Stimulated activated CD4-positive, alpha-beta T cell treated with anti-CD3 and anti-CD28 coated beads, Interleukin-4, amount 100 ng/mL, for 24 hours (primary cell): Measurements from ENCODE around the gene TLE5.
A peak's percentile ranks its signal among the peaks of the same experiment; 100 is the strongest.
"Not testable (repeated sequence)": the region's sequence is repeated elsewhere in the genome, so short reads cannot be mapped to it uniquely, and the experiment has no call there.

Source experiments
- DNase-seq: peaks from one replicate; pipeline ENCODE4 v3.0.0-alpha.2; 2020

TLE5 gene

DNA sequence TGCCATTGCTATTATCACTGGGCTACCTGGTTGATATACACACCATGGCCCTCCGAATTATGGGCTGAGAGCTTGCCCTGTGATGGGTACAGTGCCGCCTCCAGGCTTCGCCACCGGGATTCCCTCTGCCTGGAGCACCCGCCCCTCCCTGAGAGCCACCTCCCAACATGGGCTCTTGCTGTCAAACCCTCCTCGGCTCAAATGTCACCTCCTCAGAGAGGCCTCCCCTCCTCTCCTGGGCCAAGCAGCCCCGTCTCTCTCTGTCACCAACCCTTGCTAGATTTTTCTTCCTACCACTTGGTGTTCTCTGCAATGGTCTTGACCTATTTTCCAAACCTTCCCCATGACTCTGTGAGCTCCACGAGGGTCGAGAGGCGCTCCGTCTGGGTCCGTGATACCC lies 21.0 kb downstream of the TLE5 start:
- DNase-seq: no peak

DNA sequence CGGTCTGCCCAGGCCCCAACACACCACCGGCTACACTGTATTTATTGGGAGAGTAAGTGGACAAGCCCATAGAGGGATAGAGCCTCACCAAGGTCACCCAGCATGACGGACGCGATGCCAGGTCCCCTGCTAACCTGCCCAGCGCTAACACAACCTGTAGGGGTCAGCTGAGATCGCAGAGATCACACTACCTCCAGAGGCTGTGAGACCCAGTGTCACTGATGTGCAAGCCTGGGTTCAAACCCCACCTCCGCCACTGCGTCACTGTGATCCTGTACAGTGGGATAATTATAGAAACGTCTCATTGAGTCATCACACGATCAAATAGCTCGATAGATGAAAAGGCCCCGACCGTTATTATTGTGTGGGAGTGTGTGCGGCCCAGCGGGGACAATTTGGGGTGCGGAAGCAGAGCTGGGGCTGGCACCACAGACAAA lies 22.6 kb downstream of the TLE5 start:
- no peak for DNase-seq

- no peak for DNase-seq
Measured at GRCh38 chr19:3039125-3039524, 23.2 kb downstream of the TLE5 start.

DNA sequence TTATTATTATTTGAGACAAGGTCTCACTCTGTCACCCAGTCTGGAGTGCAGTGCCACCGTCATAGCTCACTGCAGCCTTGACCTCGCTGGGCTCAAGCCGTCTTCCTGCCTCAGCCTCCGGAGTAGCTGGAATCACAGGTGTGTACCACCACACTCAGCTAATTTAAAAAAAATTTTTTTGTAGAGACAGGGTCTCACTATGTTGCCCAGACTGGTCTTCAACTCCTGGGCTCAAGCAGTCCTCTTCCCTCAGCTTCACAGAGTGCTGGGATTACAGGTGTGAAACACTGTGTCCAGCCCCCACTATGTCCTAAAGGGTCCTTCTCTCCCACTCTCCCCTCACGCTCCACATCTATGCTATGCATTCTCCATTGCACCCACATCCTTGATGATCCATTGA lies 24.1 kb downstream of the TLE5 start:
- no peak for DNase-seq

DNA sequence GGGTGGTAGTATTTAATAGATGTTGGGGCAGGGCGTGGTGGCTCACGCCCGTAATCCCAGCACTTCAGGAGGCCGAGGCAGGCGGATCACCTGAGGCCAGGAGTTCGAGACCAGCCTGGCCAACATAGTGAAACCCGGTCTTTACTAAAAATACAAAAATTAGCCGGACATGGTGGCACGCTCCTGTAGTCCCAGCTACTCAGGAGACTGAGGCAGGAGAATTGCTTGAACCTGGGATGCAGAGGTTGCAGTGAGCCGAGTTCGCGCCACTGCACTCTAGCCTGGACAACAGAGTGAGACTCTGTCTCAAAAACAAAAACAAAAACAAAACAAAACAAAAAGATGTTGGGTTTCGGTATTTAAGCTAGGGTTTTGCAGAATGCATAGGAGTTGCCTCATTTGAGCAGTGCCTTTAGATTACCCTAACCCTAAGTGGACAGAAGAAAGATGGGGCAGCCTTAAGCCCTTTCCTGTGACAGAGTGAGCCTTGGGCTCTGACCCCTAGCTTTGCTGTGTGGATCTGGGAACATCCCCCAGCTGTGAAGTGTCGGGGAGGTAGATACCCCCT lies 25.2 kb downstream of the TLE5 start:
- DNase-seq: not testable (repeated sequence)

DNA sequence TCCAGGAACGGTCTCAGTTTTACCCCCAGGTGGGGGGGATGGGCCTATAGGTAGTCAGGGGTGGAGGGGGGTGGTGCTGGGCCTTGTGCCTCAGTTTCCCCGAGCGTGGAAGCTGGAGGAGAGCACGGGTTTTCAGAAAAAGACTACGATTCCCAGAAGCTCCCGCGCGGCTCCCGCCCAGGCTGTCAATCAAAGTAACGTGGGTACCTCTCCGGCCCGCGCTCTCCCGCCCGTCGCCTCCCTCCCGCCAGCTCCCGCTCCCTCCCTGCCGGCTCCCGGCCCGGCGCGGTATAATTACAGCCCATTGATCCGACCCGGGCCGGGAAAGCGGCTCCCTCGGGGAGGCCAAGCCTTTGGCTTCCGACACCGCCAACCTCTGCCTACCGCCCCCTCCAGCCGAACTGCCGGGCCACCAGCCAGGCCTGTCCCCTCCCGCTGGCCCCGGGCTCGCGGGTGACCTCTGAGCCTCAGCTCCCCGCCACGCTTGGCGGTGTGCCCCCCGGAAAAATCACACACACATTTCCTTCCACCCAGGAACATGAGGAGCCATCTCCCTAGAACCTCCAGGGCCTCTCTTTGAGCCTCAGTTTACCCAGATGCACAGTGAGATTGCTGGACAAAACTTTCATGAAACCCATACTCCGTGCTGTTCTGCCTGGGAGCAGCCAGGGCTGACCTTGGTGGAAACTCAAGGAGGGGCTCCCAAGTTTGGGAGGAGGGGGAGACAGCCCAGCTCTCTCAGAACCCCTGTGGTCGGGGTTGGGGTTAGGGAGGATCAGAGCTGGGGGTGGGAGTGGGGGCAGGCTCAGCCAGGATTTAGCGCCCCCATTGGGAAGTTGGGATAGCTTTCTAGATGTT lies 25.9 kb downstream of the TLE5 start:
- peak; percentile 85 for DNase-seq

DNA sequence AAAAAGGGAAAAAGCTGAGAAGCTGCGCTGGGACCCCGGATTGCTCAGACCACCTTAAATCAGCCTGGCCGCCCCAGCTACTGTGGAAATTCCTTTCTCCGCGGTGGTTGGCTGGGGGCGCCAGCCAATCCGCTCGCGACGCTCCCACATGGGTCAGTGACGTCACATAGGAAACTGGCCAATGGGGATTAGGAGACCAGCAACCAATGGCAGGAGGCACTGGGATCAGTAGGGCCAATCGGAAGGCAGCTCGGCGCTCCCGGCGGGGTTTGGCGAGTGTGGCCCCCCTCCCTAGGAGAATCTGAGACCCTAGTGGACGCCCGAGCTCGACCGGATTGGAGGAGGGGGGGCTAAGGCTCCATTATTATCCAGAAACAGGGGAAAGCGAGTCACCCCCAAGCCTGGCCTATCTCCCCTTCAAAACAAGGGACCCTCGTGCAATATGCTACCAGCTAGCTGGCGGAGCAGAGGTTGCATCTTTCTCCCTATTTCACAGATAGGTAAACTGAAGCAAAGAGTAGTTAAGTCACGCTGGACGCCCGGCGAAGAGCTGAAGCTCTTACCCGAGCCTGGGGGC lies 26.7 kb downstream of the TLE5 start:
- peak; percentile 97 for DNase-seq

- peak; percentile 54 for DNase-seq
Measured at GRCh38 chr19:3034656-3035541, 27.4 kb downstream of the TLE5 start.

GRCh38 chr19:3034406-3034655 lies 28.0 kb downstream of the TLE5 start:
- DNase-seq: no peak

- no peak for DNase-seq
Measured at GRCh38 chr19:3033595-3034405, 28.5 kb downstream of the TLE5 start.

DNA sequence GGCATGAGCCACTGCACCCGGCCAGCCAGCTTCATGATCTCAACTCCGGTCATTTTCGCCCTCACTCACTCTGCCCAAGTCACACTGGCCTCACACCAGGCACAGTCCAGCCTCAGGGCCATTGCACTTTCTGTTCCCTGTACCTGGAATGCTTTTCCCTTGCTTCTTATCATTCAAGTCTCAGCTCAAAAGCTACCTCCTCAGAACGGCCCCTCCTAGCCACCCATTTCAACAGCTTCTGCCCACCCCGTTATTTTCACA lies 30.8 kb downstream of the TLE5 start:
- no peak for DNase-seq

GRCh38 chr19:3029065-3029923 lies 33.0 kb downstream of the TLE5 start, which contains the start of gene TLE2:
TLE2 (minus strand) TSS chr19:3029280; CDS start chr19:3028904, 376 bp downstream.
- no peak for DNase-seq

- no peak for DNase-seq
Measured at GRCh38 chr19:3028305-3029064, 33.8 kb downstream of the TLE5 start.

DNA sequence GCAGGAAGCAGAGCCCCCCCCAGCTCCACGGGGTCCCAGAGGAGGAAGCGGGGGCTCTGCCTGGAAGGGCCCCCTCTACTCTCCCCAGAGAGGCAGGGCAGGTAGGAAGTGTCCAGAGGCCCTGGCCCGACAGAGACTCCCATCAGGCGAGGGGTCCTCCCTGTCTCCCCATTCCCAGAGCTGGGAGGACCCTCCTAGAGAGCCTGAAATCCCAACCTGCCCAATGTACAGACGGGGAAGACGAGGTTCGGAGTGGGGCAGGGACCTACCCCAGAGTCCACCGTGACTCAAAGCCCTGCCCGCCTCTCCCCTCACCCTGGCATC lies 34.4 kb downstream of the TLE5 start:
- no peak for DNase-seq

GRCh38 chr19:3027292-3027691 lies 35.0 kb downstream of the TLE5 start:
- no peak for DNase-seq

DNA sequence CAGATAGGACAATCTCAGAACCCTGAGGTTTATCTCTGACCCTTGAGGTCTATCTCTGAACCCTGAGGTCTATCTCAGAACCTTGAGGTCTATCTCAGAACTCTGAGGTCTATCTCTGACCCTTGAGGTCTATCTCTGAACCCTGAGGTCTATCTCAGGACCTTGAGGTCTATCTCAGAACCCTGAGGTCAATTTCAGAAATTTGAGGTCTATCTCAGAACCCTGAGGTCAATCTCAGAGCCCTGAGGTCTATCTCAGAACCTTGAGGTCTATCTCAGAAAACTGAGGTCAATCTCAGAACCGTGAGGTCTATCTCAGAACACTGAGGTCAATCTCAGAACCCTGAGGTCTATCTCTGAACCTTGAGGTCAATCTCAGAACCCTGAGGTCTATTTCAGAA lies 35.5 kb downstream of the TLE5 start:
- no peak for DNase-seq

GRCh38 chr19:3025549-3025886 lies 36.8 kb downstream of the TLE5 start:
- no peak for DNase-seq

GRCh38 chr19:3024870-3025548 lies 37.3 kb downstream of the TLE5 start:
- no peak for DNase-seq

- peak; percentile 33 for DNase-seq
Measured at GRCh38 chr19:3024509-3024869, 37.8 kb downstream of the TLE5 start.

DNA sequence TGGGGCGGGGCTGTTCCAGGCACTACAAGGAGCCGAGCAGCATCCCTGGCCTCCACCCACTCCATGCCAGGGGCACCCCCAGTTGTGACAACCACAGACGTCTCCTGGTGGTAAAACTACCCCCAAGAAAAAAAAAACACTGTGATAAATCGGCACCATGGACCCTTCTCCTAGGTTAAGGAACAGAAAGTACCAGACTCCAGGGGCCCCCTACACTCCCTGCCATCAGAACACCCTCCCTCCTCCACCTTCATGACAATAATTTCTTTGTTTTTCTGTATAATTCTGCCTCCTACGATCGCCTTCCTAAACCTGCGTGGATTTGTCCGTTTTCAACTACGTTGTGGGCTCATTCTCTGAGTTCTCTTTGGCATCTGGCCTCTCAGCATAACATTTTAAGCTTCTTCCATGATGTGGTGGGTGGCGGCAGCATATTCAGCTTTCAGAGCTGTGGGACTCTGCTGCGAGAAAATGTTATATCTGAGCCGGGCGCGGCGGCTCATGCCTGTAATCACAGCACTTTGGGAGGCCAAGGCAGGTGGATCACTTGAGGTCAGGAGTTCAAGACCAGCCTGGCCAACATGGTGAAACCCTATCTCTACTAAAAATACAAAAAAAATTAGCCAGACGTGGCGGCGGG lies 41.9 kb downstream of the TLE5 start:
- DNase-seq: no peak
